Measurements from ENCODE around the gene SPDYE16. TPM values are rescaled to one million over a fixed set of nuclear protein-coding genes. Genes with fewer than 3 reads are reported as not detected.
"Not testable (repeated sequence)": the region's sequence is repeated elsewhere in the genome, so short reads cannot be mapped to it uniquely, and the experiment has no call there.

Gene SPDYE16
- total RNA-seq, 1 donor from 2014 or later = not detected

GRCh38 chr7:76551992-76552391 is 8.9 kb upstream of the SPDYE16 start:
- not testable (repeated sequence) for DNase-seq (ENCODE audit: extremely low read depth, low read depth, low spot score)

GRCh38 chr7:76549855-76550248 is 6.8 kb upstream of the SPDYE16 start:
- DNase-seq (ENCODE audit: extremely low read depth, low read depth, low spot score) = not testable (repeated sequence)

- not testable (repeated sequence) for DNase-seq (ENCODE audit: extremely low read depth, low read depth, low spot score)
These were observed 6.1 kb upstream of the SPDYE16 start for GRCh38 chr7:76549025-76549854.

GRCh38 chr7:76531643-76532042 is 11.5 kb downstream of the SPDYE16 start:
- DNase-seq (ENCODE audit: extremely low read depth, low read depth, low spot score) = not testable (repeated sequence)

GRCh38 chr7:76526183-76526582 is 16.9 kb downstream of the SPDYE16 start:
- not testable (repeated sequence) for DNase-seq (ENCODE audit: extremely low read depth, low read depth, low spot score)

- not testable (repeated sequence) for DNase-seq (ENCODE audit: extremely low read depth, low read depth, low spot score)
These were observed 26.2 kb downstream of the SPDYE16 start for GRCh38 chr7:76516932-76517331.

- no peak for DNase-seq (ENCODE audit: extremely low read depth, low read depth, low spot score)
These were observed 27.1 kb downstream of the SPDYE16 start for GRCh38 chr7:76515999-76516443.

- no peak for DNase-seq (ENCODE audit: extremely low read depth, low read depth, low spot score)
These were observed 27.9 kb downstream of the SPDYE16 start for GRCh38 chr7:76514926-76515771.

GRCh38 chr7:76513817-76514799 is 29.0 kb downstream of the SPDYE16 start:
- DNase-seq (ENCODE audit: extremely low read depth, low read depth, low spot score) = no peak

- DNase-seq (ENCODE audit: extremely low read depth, low read depth, low spot score) = no peak
These were observed 29.9 kb downstream of the SPDYE16 start for GRCh38 chr7:76512941-76513816.

GRCh38 chr7:76511911-76512885 is 30.9 kb downstream of the SPDYE16 start:
- not testable (repeated sequence) for DNase-seq (ENCODE audit: extremely low read depth, low read depth, low spot score)

- not testable (repeated sequence) for DNase-seq (ENCODE audit: extremely low read depth, low read depth, low spot score)
These were observed 31.7 kb downstream of the SPDYE16 start for GRCh38 chr7:76511200-76511910.

GRCh38 chr7:76509931-76510877 is 32.9 kb downstream of the SPDYE16 start, which contains the start of gene UPK3B:
Gene UPK3B, plus strand, starts transcription at chr7:76510552. Its CDS starts 101 bp downstream, at chr7:76510653.
- no peak for DNase-seq (ENCODE audit: extremely low read depth, low read depth, low spot score)

- DNase-seq (ENCODE audit: extremely low read depth, low read depth, low spot score) = no peak
These were observed 35.2 kb downstream of the SPDYE16 start for GRCh38 chr7:76507723-76508406.

- not testable (repeated sequence) for DNase-seq (ENCODE audit: extremely low read depth, low read depth, low spot score)
These were observed 36.5 kb downstream of the SPDYE16 start for GRCh38 chr7:76506643-76507042.

GRCh38 chr7:76506081-76506440 is 37.0 kb downstream of the SPDYE16 start:
- no peak for DNase-seq (ENCODE audit: extremely low read depth, low read depth, low spot score)

All from glomerular endothelial cell (primary cell).